Psoas muscle (tissue), 8 donors: ENCODE results near the gene NFE2L3. TPM values are rescaled to one million over a fixed set of nuclear protein-coding genes. Genes with fewer than 3 reads are reported as not detected.
A peak's percentile ranks its signal among the peaks of the same experiment; 100 is the strongest.

Source experiments
- ATAC-seq, 4 donors: fragments of 200-7000 bp; cut with Tn5 transposase; one replicate each; pipeline ENCODE4 v1.9.1; 2020; ENCODE audit warnings: moderate library complexity in 3 of 4, mild to moderate bottlenecking in 2 of 4
- DNase-seq, 2 donors: peaks; one replicate each; pipeline ENCODE4 v3.0.0-alpha.2; 2020
- H3K27ac ChIP-seq: fragments of 200-600 bp; one replicate; pipeline ENCODE4 v1.8.0; 2022
- H3K27me3 ChIP-seq, 3 donors: fragments of 200-600 bp in 1 of 3; one replicate each; pipeline versions ENCODE4 v1.6.1 to v1.8.0; 2013 to 2022; ENCODE audit warnings: low read length in 2 of 3, mild to moderate bottlenecking in 2 of 3, moderate library complexity in 1 of 3; ENCODE audit not compliant: insufficient read depth in 3 of 3
- H3K36me3 ChIP-seq, 2 donors: fragments of 200-600 bp in 1 of 2; one replicate each; pipeline versions ENCODE4 v1.6.1 to v1.8.0; 2013 to 2022; ENCODE audit warnings: low read depth in 1 of 2, mild to moderate bottlenecking in 1 of 2, moderate library complexity in 1 of 2; ENCODE audit not compliant: insufficient read depth in 1 of 2
- H3K4me1 ChIP-seq: fragments of 200-600 bp; one replicate; pipeline ENCODE4 v1.8.0; 2022
- H3K4me3 ChIP-seq: fragments of 200-600 bp; one replicate; pipeline ENCODE4 v1.8.0; 2022; ENCODE audit warnings: mild to moderate bottlenecking
- H3K9me3 ChIP-seq: fragments of 200-600 bp; one replicate; pipeline ENCODE4 v1.8.0; 2022
- WGBS, 3 donors: extraction: QIAGEN DNeasy Blood & Tissue Kit; methylation state at CpG; one replicate each; pipeline versions ENCODE4 v1.1.6 to v1.1.7; 2013; 5-methylcytosine and 5-hydroxymethylcytosine counted together
- intact Hi-C, 2 donors: fragments of 100-400 bp; cut with DNase I; formaldehyde crosslinking; loops; one replicate each; pipeline versions ENCODE4 v1.11.0 to v1.14.2; 2022
- polyA plus RNA-seq, 3 donors: library from polyadenylated mRNA; stranded (reverse); fragments of 200-250 nt; gene quantifications; one replicate each; pipeline ENCODE4 v1.2.3, GENCODE V29; 2013
- total RNA-seq, 4 donors: library from RNA; stranded (reverse); fragmentation: NEBNext Ultra II Directional in 2 of 4; extraction: Animal tissue kit (Norgen Biotek cat#: 25700) in 2 of 4; gene quantifications; one replicate each; pipeline versions ENCODE4 v1.2.1 to v1.2.4, GENCODE V29; 2021 to 2023
- TF ChIP-seq, protein P1 (sequence below): fragments of 200-600 bp; IDR thresholded peaks from one replicate; pipeline ENCODE4 v1.8.0; 2022; ENCODE audit warnings: antibody characterized with exemption
- donor health status: healthy with polysubstance abuse.
- donor health status: DM: no; HTN: no; CAD: no; lungs with moderate emphysema.
- donor health status: Bipolar disorder and iron deficiency.
- donor health status: healthy.
- donor health status: DM: yes; HTN: yes; CAD: no.
- donor health status: DM: no; HTN: no; CAD: no.
- donor health status: DM: no; HTN: no; CAD: no.
- donor health status: DM: yes; HTN: yes; CAD: no.

The NFE2L3 gene
- total and polyA plus RNA-seq, 7 donors: 0.44 to 1.1 (median 0.72) TPM

DNA sequence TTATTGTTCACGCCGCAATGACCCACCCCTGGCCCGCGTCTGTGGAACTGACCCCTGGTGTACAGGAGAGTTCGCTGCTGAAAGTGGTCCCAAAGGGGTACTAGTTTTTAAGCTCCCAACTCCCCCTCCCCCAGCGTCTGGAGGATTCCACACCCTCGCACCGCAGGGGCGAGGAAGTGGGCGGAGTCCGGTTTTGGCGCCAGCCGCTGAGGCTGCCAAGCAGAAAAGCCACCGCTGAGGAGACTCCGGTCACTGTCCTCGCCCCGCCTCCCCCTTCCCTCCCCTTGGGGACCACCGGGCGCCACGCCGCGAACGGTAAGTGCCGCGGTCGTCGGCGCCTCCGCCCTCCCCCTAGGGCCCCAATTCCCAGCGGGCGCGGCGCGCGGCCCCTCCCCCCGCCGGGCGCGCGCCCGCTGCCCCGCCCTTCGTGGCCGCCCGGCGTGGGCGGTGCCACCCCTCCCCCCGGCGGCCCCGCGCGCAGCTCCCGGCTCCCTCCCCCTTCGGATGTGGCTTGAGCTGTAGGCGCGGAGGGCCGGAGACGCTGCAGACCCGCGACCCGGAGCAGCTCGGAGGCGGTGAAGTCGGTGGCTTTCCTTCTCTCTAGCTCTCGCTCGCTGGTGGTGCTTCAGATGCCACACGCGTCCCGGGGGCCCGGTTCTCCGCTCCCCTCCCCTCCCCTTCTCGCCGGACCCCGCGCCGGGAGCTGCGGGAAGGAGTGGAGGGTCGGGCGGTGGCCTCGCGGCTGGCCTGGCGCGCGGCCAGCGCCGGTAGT, 49.4 kb downstream of the NFE2L3 start, which contains the start of gene CBX3:
Gene CBX3, plus strand, starts transcription at position 499 of the 772 bp plus-strand sequence. CDS start 1,254 bp downstream, outside the sequence.
- TF ChIP-seq, protein P1, sequence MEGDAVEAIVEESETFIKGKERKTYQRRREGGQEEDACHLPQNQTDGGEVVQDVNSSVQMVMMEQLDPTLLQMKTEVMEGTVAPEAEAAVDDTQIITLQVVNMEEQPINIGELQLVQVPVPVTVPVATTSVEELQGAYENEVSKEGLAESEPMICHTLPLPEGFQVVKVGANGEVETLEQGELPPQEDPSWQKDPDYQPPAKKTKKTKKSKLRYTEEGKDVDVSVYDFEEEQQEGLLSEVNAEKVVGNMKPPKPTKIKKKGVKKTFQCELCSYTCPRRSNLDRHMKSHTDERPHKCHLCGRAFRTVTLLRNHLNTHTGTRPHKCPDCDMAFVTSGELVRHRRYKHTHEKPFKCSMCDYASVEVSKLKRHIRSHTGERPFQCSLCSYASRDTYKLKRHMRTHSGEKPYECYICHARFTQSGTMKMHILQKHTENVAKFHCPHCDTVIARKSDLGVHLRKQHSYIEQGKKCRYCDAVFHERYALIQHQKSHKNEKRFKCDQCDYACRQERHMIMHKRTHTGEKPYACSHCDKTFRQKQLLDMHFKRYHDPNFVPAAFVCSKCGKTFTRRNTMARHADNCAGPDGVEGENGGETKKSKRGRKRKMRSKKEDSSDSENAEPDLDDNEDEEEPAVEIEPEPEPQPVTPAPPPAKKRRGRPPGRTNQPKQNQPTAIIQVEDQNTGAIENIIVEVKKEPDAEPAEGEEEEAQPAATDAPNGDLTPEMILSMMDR: no peak
- ATAC-seq: peak; percentile 70 to 76 (median 74)
- Histone ChIP-seq H3K27ac (peak within 1 kb of the TSS; percentile 97), H3K9me3 (no peaks in the 10 kb centered on the region), H3K4me1 (peaks cover 30% of the 10 kb centered on the region), H3K27me3 (no peaks in the 10 kb centered on the region), H3K4me3 (peak within 1 kb of the TSS; percentile 90), H3K36me3 (peaks cover 3 to 39% of the 10 kb centered on the region in 2 donors)
- intact Hi-C loops: loop anchor here (5.0 to 10.0 kb wide), 4 partner anchors 166 to 963 kb away; partner anchors contain the start of genes HOXA7 (in 1 of the 2) and HOXA9 (in 1 of the 2)
- 1 to 11% (median 8%) methylated on average over 34 to 84 of the region's 86 CpGs for WGBS, 3 donors
- peak; percentile 91 to 96 for DNase-seq

DNA sequence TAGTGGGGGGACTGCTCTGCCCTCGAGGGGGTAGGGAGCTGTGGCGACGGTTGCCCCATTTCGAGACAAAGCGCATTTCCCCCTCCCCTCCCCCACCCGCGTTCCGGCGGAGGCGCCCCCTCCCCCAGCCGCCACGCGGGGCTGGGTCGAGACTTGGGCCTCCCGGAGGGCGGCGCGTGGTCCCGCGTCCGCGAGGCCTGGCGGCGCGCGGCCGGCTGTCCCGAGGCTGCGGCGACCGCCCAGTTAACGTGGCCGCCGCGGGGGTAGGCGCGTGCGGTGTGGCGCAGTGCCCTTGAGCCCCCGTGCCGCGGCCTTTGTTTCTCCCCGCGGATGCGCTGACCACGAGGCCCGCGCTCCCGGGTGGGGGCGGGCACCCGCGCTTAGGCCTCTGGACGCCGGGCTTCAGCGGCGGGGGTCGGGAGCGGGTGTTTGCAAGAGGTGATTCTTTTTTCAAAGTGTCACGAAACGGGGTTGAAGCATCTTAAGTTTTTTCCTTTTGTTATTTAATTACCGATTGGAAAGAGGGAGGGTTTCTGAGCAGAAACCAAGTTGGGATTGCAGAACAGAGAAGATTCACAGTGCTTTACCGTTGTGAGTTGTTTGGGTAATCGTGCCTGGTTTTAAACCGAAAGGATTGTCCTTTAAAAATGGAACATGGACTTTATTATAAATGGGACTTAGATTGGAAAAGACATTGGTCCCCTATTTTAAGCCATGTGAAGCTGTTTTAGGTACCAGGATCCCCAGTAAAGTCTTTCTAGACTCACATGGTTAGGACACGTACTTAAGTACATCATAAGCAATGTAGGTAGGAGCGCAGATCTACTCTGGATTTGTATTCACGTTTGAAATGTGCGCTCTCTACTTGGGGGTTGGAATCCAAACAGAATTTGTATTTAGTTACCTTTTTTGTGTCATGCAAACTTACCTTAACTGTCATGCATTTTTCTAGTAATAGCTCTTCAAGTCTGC, 50.3 kb downstream of the NFE2L3 start:
- TF ChIP-seq, protein P1: no peak
- peak overlapping the region; percentile 97 for H3K27ac ChIP-seq
- intact Hi-C loops: loop anchor here (5.0 to 10.0 kb wide), 4 partner anchors 165 to 962 kb away; partner anchors contain the start of genes HOXA7 (in 1 of the 2) and HOXA9 (in 1 of the 2)
- ATAC-seq (peak; percentile 19 to 31 (median 23)), DNase-seq (peak; percentile 62 to 82)
- 1 to 3% (median 2%) methylated on average over 25 to 68 of the region's 68 CpGs for WGBS, 3 donors
- H3K9me3 ChIP-seq: no peaks in the 10 kb centered on the region
- H3K4me1 ChIP-seq: peaks cover 21% of the 10 kb centered on the region
- no peaks in the 10 kb centered on the region for H3K27me3 ChIP-seq
- peaks cover 4 to 39% of the 10 kb centered on the region in 2 donors for H3K36me3 ChIP-seq
- H3K4me3 ChIP-seq: peak overlapping the region; percentile 90

DNA sequence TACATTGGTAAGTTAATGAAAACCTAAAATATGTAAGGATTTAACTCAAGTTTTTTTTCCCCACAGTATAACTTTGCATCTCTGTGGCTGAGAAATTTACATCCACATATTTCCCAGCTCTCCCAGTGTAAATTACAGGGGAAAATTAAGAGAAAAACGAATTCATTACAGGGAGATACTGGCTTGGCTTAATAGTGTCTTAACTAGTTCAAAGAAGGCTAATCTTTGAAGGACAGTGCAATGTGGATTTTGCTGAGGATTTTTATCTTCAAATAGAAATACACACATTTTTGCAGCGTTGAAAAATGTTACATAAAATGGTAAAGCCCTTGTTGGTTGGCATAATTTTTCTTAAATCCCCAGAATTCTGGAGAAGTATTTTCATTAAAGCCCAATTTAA, 51.0 kb downstream of the NFE2L3 start:
- ATAC-seq (no peak), DNase-seq (no peak)
- peak overlapping the region; percentile 97 for H3K27ac ChIP-seq
- H3K9me3 ChIP-seq: no peaks in the 10 kb centered on the region
- H3K27me3 ChIP-seq: no peaks in the 10 kb centered on the region
- peak overlapping the region; percentile 90 for H3K4me3 ChIP-seq
- peaks cover 17% of the 10 kb centered on the region for H3K4me1 ChIP-seq
- intact Hi-C loops: loop anchor here (5.0 to 10.0 kb wide), 4 partner anchors 164 to 962 kb away; partner anchors contain the start of genes HOXA7 (in 1 of the 2) and HOXA9 (in 1 of the 2)
- 11 to 17% (median 13%) methylated on average over 2 of the region's 2 CpGs for WGBS, 3 donors
- TF ChIP-seq, protein P1: no peak
- peaks cover 4 to 40% of the 10 kb centered on the region in 2 donors for H3K36me3 ChIP-seq

DNA sequence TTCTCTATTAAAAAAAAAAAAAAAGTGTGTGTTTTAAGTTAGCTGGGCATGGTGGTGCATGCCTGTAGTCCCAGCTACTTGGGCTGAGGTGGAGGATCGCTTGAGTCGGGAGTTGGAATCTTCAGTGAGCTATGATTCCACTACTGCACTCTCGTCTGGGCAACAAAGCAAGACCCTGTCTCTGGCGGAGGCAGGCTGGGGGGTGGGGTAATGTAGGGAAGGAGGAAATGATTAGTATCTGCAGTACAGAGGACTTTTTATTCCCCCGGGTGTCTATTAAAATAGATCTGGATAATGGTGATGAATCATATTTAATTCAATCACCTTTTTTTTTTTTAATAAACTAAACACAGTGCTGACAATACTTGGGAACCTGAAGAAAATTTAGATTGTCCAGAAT, 56.0 kb downstream of the NFE2L3 start:
- Histone ChIP-seq H3K27me3 (no peaks in the 10 kb centered on the region), H3K27ac (no peak overlapping the region), H3K4me3 (no peak overlapping the region), H3K9me3 (no peaks in the 10 kb centered on the region), H3K36me3 (peaks cover 11 to 79% of the 10 kb centered on the region in 2 donors), H3K4me1 (peaks cover 13% of the 10 kb centered on the region)
- TF ChIP-seq, protein P1: no peak
- DNase-seq: no peak
- no peak for ATAC-seq
- WGBS, 3 donors: 74 to 86% (median 75%) methylated on average over 5 of the region's 5 CpGs
- intact Hi-C loops: loop anchor here in 1 of 2 donors (10.0 kb wide), 2 partner anchors 313 to 957 kb away; partner anchors contain the start of gene HOXA9
